HG02642 (cell line): ENCODE results near the gene PCDH9.
"Not testable (repeated sequence)": the region's sequence is repeated elsewhere in the genome, so short reads cannot be mapped to it uniquely, and the experiment has no call there.

Experiments
- ATAC-seq: cut with Tn5 transposase; IDR thresholded peaks from one replicate; pipeline ENCODE4 v1.9.1; 2021; ENCODE audit warnings: mild to moderate bottlenecking; ENCODE audit not compliant: unreplicated experiment, poor library complexity

Gene PCDH9

GRCh38 chr13:66286806-66287205, 943.3 kb downstream of the PCDH9 start:
- ATAC-seq: not testable (repeated sequence)

- no peak for ATAC-seq
Measured at GRCh38 chr13:66275416-66275815, 954.7 kb downstream of the PCDH9 start.

- no peak for ATAC-seq
Measured at GRCh38 chr13:66273011-66273410, 957.1 kb downstream of the PCDH9 start.

- no peak for ATAC-seq
Measured at GRCh38 chr13:66266761-66267160, 963.4 kb downstream of the PCDH9 start.

- no peak for ATAC-seq
Measured at GRCh38 chr13:66266348-66266747, 963.8 kb downstream of the PCDH9 start.

- ATAC-seq: no peak
Measured at GRCh38 chr13:66265371-66265770, 964.8 kb downstream of the PCDH9 start.

- ATAC-seq: no peak
Measured at GRCh38 chr13:66264971-66265370, 965.2 kb downstream of the PCDH9 start.

GRCh38 chr13:66262330-66262729, 967.8 kb downstream of the PCDH9 start:
- no peak for ATAC-seq

GRCh38 chr13:66259426-66259825, 970.7 kb downstream of the PCDH9 start:
- not testable (repeated sequence) for ATAC-seq
